AG04450 (cell line): ENCODE results near the gene CYP20A1. TPM values are rescaled to one million over a fixed set of nuclear protein-coding genes. Genes with fewer than 3 reads are reported as not detected.

Experiments
- CTCF ChIA-PET: fragments of 300-600, 350-600 bp; formaldehyde crosslinking; extraction: SDS; loops from one replicate; lab custom pipeline; 2022; ENCODE audit warnings: antibody characterized with exemption, inconsistent platforms; lab: Charles Lee
- POLR2A ChIA-PET: fragments of 350-600 bp; formaldehyde crosslinking; extraction: SDS; loops from one replicate; lab custom pipeline; 2021; ENCODE audit warnings: antibody characterized with exemption, inconsistent platforms; lab: Yijun Ruan, JAX
- DNase-seq: peaks from one replicate; pipeline ENCODE4 v3.0.0-alpha.2; 2011; ENCODE audit warnings: low read depth, low spot score
- H3K27ac ChIP-seq: one replicate; pipeline ENCODE4 v1.5.1; 2012; ENCODE audit warnings: low read depth, low read length, control low read depth
- H3K27me3 ChIP-seq: one replicate; pipeline ENCODE4 v1.6.0; 2012; ENCODE audit warnings: low read length; ENCODE audit not compliant: control insufficient read depth, insufficient read depth
- H3K4me3 ChIP-seq: 2 replicates; pipeline ENCODE4 v1.5.1; 2011; ENCODE audit warnings: mild to moderate bottlenecking, low read depth, low read length, control low read depth
- H3K9me3 ChIP-seq: 2 replicates; pipeline ENCODE4 v1.5.1; 2012; ENCODE audit warnings: low read length; ENCODE audit not compliant: control insufficient read depth, insufficient read depth
- CTCF ChIP-seq: IDR thresholded peaks from 2 replicates; pipeline ENCODE4 v1.5.1; 2011; ENCODE audit warnings: low read depth, low read length, control low read depth, inconsistent platforms
- polyA plus RNA-seq: library from polyadenylated mRNA; depleted of rRNA; stranded (reverse); fragments of >200 nt; gene quantifications from 2 replicates; pipeline ENCODE4 v1.2.3, GENCODE V29; 2011

The CYP20A1 gene
- polyA plus RNA-seq, 1 experiment, result 17.8 TPM

GRCh38 chr2:203237346-203238238, 1.2 kb upstream of the CYP20A1 start:
- DNase-seq, result no peak
- Histone ChIP-seq H3K9me3 (no peaks in the 10 kb centered on the region), H3K4me3 (no peak overlapping the region), H3K27ac (no peak overlapping the region), H3K27me3 (no peaks in the 10 kb centered on the region)
- POLR2A ChIA-PET, result interaction anchor here (1.7 kb wide), 1 partner anchor 73 kb away, joined by 6 read pairs; no protein-coding TSS in a partner anchor
- CTCF ChIA-PET, result interaction anchor here (0.6 to 0.7 kb wide), 2 partner anchors 53 to 114 kb away, joined by 5 read pairs; no protein-coding TSS in a partner anchor
- no peak for TF ChIP-seq CTCF

DNA sequence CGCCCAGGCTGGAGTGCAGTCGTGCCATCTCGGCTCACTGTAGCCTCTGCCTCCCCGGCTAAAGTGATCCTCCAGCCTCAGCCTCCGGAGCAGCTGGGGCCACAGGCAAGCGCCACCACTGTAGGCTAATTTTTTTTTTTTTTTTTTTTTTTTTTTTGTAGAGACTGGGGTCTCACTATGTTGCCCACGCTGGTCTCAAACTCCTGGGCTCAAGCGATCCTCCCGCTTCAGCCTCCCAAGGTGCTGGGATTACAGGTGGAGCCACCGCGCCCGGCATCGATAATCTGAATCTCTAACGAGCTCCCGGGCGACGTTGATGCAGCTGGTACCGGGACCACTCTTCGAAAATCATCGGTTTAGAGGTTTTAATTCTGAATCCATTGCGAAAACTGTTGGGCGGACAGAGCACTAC, 520 bp upstream of the CYP20A1 start:
- ChIA-PET CTCF (interaction anchor here (0.6 to 0.8 kb wide), 3 partner anchors 11 to 113 kb away, joined by 3 to 5 read pairs (median 3); no protein-coding TSS in a partner anchor), POLR2A (interaction anchor here (1.3 to 1.7 kb wide), 3 partner anchors 13 to 671 kb away, joined by 5 to 6 read pairs (median 5); no protein-coding TSS in a partner anchor)
- DNase-seq, result no peak
- H3K4me3 ChIP-seq, result peak overlapping the region; percentile 87
- no peaks in the 10 kb centered on the region for H3K27me3 ChIP-seq
- TF ChIP-seq CTCF, result no peak
- H3K27ac ChIP-seq, result peak overlapping the region; percentile 98
- H3K9me3 ChIP-seq, result no peaks in the 10 kb centered on the region

DNA sequence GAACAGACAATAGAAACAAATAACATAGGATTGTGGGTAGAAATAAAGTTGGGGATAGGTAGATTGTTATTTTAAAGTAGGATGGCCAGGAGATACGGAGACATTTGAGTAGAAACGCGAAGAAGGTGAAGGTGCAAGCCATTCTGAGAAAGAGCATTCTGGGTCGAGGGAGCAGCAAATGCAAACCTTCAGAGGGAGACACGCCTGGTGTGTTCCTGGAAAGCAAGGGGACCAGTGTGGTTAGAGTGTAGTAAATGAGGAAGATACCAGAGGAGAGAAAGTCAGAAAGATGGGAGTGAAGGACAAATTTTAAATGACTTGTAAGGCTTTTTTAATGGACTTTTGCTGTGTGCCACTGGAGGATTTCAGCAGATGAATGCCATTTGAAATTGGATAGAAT, 1.7 kb downstream of the CYP20A1 start:
- Histone ChIP-seq H3K27ac (no peak overlapping the region), H3K27me3 (no peaks in the 10 kb centered on the region), H3K4me3 (no peak overlapping the region; the same call in 1 of the 2 replicates), H3K9me3 (no peaks in the 10 kb centered on the region)
- TF ChIP-seq CTCF, result no peak
- CTCF ChIA-PET, result interaction anchor here (0.6 kb wide), 1 partner anchor 666 kb away, joined by 6 read pairs; no protein-coding TSS in a partner anchor
- no peak for DNase-seq
- POLR2A ChIA-PET, result no interaction called here

DNA sequence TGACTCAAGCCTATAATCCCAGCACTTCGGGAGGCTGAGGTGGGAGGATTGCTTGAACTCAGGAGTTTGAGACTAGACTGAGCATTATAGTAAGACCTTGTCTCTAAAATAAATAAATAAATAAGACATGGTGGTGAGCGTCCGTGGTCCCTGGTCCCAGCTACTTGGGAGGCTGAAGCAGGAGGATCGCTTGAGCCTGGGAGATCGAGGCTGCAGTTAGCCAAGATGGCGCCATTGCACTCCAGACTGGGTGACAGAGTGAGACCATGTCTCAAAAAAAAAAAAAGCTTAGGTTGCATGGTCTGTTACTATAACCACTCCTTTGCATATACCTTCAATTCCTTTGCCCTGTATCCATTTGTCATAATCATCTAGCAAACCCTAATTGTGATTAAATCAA, 3.7 kb downstream of the CYP20A1 start:
- CTCF ChIA-PET, result no interaction called here
- H3K9me3 ChIP-seq, result no peaks in the 10 kb centered on the region
- no peak overlapping the region for H3K4me3 ChIP-seq
- POLR2A ChIA-PET, result no interaction called here
- no peak for DNase-seq
- no peaks in the 10 kb centered on the region for H3K27me3 ChIP-seq
- no peak for TF ChIP-seq CTCF
- no peak overlapping the region for H3K27ac ChIP-seq

DNA sequence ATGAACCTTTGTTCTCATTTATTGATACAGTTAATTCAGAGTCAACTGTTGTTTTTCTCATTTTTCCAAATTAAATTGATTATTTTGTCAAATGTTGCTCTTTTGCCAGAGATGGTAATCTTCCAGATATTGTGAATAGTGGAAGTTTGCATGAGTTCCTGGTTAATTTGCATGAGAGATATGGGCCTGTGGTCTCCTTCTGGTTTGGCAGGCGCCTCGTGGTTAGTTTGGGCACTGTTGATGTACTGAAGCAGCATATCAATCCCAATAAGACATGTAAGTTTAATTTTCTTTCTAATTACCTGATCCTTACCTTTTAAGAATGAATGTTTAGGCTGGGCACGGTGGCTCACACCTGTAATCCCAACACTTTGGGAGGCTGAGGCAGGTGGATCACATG, 7.8 kb downstream of the CYP20A1 start:
- no peak overlapping the region for H3K27ac ChIP-seq
- no peaks in the 10 kb centered on the region for H3K27me3 ChIP-seq
- CTCF ChIA-PET, result no interaction called here
- no peak for DNase-seq
- H3K9me3 ChIP-seq, result no peaks in the 10 kb centered on the region
- H3K4me3 ChIP-seq, result no peak overlapping the region
- POLR2A ChIA-PET, result no interaction called here
- no peak for TF ChIP-seq CTCF
